ENCODE results near the gene GLCE. TPM values are rescaled to one million over a fixed set of nuclear protein-coding genes. Genes with fewer than 3 reads are reported as not detected.
"Not testable (repeated sequence)": the region's sequence is repeated elsewhere in the genome, so short reads cannot be mapped to it uniquely, and the experiment has no call there.

GLCE gene
- total RNA-seq, 1 donor from 2014 or later, result 5.6 TPM

DNA sequence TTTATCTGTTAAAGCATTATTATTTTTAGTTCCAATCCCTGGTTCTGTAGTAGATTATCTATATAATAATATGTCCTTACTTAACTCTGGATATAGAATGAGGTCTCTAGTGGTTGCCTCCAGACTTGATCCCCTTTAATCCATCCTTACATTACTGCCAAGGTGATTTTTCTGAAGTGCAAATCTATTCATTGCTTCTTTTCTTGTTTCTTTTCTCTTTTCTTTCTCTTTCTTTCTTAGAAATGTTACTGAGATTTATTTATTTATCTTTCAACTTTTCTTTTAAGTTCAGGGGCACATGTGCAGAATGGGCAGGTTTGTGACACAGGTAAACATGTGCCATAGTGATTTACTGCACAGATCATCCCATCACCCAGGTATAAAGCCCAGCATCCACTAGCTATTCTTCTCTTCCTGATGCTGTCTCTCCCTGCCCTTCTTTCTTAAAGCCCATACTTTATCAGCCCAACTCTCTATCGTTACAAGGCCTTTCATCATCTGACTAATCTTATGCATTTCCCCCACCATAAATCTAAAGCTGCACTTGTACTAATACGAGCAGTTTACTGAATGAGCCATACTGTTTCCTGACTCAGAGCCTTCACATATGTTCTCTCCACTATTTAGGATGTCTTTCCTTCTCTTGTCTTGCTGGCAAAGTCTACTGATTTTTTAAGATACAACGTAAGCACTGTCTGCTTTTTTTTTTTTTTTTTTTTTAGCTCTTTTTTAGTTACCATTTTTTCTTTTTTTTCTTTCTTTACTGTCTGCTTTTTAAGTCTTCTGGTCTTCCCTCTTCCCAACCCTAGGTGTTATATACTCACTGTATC is 4.6 kb downstream of the GLCE start:
- peaks cover 5% of the 10 kb centered on the region for H3K36me3 Mint-ChIP-seq (ENCODE audit: low read depth)
- CTCF ChIA-PET, result no interaction called here

DNA sequence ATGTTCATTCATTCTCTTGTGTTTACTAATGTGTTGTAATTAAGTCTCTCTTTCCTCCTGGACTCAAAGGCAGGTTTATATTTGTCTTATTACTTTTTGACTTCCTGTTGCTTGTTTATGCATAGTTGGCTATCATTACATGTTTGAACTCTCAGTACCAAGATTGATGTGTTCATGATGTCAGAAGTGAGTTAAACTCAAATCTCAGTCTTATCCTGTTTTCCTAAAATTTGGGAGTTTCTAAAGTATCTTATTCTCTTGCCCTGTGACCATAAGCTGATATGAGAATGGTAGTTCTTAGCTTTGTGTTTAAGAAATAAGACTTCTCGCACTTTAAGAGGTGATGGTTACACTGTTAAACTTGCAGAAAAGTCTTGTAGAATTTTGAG is 5.2 kb downstream of the GLCE start:
- ChIA-PET CTCF (no interaction called here), POLR2A (no interaction called here)
- DNase-seq, result no peak
- ATAC-seq (ENCODE audit: low read depth), result no peak
- Mint-ChIP-seq H3K36me3 (ENCODE audit: low read depth) (peaks cover 3% of the 10 kb centered on the region), H3K27me3 (peaks cover 3% of the 10 kb centered on the region), H3K4me3 (no peak overlapping the region), H3K9me3 (no peaks in the 10 kb centered on the region), H3K27ac (no peak overlapping the region), H3K4me1 (peaks cover 7% of the 10 kb centered on the region)
- intact Hi-C loops (cut with micrococcal nuclease), result loop anchor here (10.0 kb wide), 1 partner anchor 891 kb away; the partner anchor contains the start of gene FEM1B
- TF ChIP-seq, protein P1, sequence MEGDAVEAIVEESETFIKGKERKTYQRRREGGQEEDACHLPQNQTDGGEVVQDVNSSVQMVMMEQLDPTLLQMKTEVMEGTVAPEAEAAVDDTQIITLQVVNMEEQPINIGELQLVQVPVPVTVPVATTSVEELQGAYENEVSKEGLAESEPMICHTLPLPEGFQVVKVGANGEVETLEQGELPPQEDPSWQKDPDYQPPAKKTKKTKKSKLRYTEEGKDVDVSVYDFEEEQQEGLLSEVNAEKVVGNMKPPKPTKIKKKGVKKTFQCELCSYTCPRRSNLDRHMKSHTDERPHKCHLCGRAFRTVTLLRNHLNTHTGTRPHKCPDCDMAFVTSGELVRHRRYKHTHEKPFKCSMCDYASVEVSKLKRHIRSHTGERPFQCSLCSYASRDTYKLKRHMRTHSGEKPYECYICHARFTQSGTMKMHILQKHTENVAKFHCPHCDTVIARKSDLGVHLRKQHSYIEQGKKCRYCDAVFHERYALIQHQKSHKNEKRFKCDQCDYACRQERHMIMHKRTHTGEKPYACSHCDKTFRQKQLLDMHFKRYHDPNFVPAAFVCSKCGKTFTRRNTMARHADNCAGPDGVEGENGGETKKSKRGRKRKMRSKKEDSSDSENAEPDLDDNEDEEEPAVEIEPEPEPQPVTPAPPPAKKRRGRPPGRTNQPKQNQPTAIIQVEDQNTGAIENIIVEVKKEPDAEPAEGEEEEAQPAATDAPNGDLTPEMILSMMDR (IDR thresholded peaks at IDR 0.05), result no peak

More for the DNA sequence above, 4.6 kb downstream of the GLCE start:
- ATAC-seq (ENCODE audit: low read depth), result no peak
- Mint-ChIP-seq H3K9me3 (no peaks in the 10 kb centered on the region), H3K4me1 (peaks cover 7% of the 10 kb centered on the region), H3K27ac (no peak overlapping the region), H3K4me3 (no peak overlapping the region), H3K27me3 (peaks cover 3% of the 10 kb centered on the region)
- no peak for DNase-seq
- TF ChIP-seq, protein P1 (IDR thresholded peaks at IDR 0.05), result no peak
- intact Hi-C loops (cut with micrococcal nuclease), result loop anchor here (5.0 to 10.0 kb wide), 5 partner anchors 97 to 890 kb away; partner anchors contain the start of genes FEM1B and KIF23
- POLR2A ChIA-PET, result no interaction called here

DNA sequence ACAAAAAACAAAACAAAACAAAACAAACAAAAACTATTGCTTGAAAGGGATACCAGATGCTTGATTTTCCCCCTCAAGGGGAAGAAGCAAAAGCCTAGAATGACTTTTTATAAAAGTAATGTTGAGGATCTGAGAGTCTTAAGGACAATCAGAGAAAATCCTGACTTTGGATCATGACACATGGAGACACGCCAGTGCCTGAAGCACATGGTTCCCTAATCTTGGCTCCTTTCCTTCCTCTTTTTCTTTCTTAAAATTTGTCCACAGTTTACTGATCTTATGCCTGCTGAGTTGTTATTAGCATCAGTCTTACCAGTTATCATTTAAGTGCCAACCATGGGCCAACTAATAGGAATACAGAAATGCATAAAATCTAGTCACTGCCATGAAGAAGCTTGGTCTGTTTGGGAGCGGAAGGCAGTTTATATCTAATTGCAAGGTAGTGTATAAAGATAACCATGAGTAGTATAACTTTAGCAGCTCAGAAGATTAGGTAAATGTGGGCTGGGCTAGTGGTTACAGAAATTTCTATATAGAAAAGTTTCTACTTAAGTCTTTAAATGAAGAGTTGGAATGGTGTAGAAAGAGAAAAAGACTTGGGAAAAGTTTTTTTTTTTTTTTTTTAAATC is 6.9 kb downstream of the GLCE start:
- intact Hi-C loops (cut with micrococcal nuclease), result loop anchor here (10.0 kb wide), 1 partner anchor 893 kb away; the partner anchor contains the start of gene FEM1B
- TF ChIP-seq, protein P1 (IDR thresholded peaks at IDR 0.05), result no peak
- Mint-ChIP-seq H3K4me1 (no peaks in the 10 kb centered on the region), H3K27me3 (no peaks in the 10 kb centered on the region), H3K9me3 (no peaks in the 10 kb centered on the region), H3K36me3 (ENCODE audit: low read depth) (no peaks in the 10 kb centered on the region), H3K27ac (no peak overlapping the region), H3K4me3 (no peak overlapping the region)
- CTCF ChIA-PET, result no interaction called here
- POLR2A ChIA-PET, result interaction anchor here (0.6 kb wide), 1 partner anchor 62 kb away, joined by 3 read pairs; no protein-coding TSS in a partner anchor
- no peak for ATAC-seq (ENCODE audit: low read depth)
- DNase-seq, result no peak

DNA sequence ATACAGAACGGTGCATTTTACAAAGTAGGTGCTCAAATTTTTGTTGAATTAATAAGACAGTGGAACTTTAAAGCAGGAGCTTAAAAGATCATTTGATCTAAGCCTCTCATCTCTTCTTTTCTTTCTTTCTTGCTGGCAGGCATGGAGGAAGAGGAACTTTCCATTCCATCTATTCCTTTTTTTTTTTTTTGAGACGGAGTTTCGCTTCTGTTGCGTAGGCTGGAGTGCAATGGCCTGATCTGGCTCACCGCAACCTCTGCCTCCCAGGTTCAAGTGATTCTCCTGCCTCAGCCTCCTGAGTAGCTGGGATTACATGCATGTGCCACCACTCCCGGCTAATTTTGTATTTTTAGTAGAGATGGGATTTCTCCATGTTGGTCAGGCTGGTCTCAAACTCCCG is 7.9 kb downstream of the GLCE start:
- POLR2A ChIA-PET; DNase-seq; H3K27me3 Mint-ChIP-seq; ATAC-seq (ENCODE audit: low read depth); H3K4me3 Mint-ChIP-seq; H3K4me1 Mint-ChIP-seq; H3K9me3 Mint-ChIP-seq; H3K36me3 Mint-ChIP-seq (ENCODE audit: low read depth); CTCF ChIA-PET; H3K27ac Mint-ChIP-seq: not testable (repeated sequence)
- intact Hi-C loops (cut with micrococcal nuclease), result loop anchor here (10.0 kb wide), 1 partner anchor 894 kb away; the partner anchor contains the start of gene FEM1B

DNA sequence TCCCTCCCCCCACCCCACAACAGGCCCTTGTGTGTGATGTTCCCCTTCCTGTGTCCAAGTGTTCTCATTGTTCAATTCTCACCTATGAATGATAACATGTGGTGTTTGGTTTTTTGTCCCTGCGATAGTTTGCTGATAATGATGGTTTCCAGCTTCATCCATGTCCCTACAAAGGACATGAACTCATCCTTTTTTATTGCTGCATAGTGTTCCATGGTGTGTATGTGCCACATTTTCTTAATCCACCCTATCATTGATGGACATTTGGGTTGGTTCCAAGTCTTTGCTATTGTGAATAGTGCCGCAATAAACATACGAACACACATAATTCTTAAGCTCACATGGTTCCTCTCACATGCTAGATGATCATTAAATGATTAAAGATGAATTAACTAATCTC is 9.1 kb downstream of the GLCE start:
- H3K36me3 Mint-ChIP-seq (ENCODE audit: low read depth); POLR2A ChIA-PET; H3K27me3 Mint-ChIP-seq; ATAC-seq (ENCODE audit: low read depth); H3K27ac Mint-ChIP-seq; DNase-seq; CTCF ChIA-PET; H3K9me3 Mint-ChIP-seq; H3K4me3 Mint-ChIP-seq; H3K4me1 Mint-ChIP-seq: not testable (repeated sequence)
- intact Hi-C loops (cut with micrococcal nuclease), result loop anchor here (10.0 kb wide), 1 partner anchor 895 kb away; the partner anchor contains the start of gene FEM1B

DNA sequence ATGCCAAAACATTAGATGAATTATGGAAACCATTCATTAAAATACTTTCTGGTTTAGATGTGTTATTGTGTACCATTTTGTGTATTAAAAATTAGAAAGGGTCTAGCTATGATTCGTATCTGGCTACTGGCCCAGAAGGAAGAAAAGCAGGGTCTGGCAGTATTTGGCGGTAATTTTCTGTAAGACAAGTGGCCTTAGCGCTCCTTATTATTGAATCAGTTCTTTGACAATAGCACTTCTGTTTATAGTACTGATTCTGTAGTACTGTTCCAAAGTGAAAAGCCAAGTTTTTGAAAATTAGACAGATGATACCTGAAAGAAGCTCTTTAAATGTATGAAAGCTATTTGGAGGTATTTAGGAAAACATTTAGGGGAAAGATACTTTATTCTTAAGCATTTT is 10.2 kb downstream of the GLCE start:
- intact Hi-C loops (cut with micrococcal nuclease), result no loop called here
- no peaks in the 10 kb centered on the region for H3K9me3 Mint-ChIP-seq
- no peak overlapping the region for H3K4me3 Mint-ChIP-seq
- ChIA-PET CTCF (no interaction called here), POLR2A (interaction anchor here (0.7 kb wide), 1 partner anchor 285 kb away, joined by 3 read pairs; no protein-coding TSS in a partner anchor)
- ATAC-seq (ENCODE audit: low read depth) (no peak), DNase-seq (no peak)
- H3K36me3 Mint-ChIP-seq (ENCODE audit: low read depth), result no peaks in the 10 kb centered on the region
- H3K27me3 Mint-ChIP-seq, result no peaks in the 10 kb centered on the region
- H3K27ac Mint-ChIP-seq, result no peak overlapping the region
- no peaks in the 10 kb centered on the region for H3K4me1 Mint-ChIP-seq
- TF ChIP-seq, protein P1 (IDR thresholded peaks at IDR 0.05), result no peak

Data from activated B cell treated with CpG ODN at 0.5 μM for 24 hours (primary cell).